IMR-90 (cell line): ENCODE data around the gene KDELR3. TPM values are rescaled to one million over a fixed set of nuclear protein-coding genes. Genes with fewer than 3 reads are reported as not detected.

Source experiments
- ATAC-seq: fragments of 200-7000 bp; cut with Tn5 transposase; 2 replicates; pipeline ENCODE4 v1.9.1; 2020; ENCODE audit warnings: low read depth, mild to moderate bottlenecking, moderate library complexity
- BruUV-seq: library from RNA; stranded (reverse); fragments of 400-500 nt; replicated peaks from 2 replicates; lab custom pipeline; 2021; lab: Mats Ljungman, UMichigan
- CTCF ChIA-PET: fragments of 300-600 bp; formaldehyde crosslinking; extraction: SDS; loops from one replicate; lab custom pipeline; 2021; ENCODE audit warnings: antibody characterized with exemption; lab: Yijun Ruan, JAX
- POLR2A ChIA-PET: fragments of 300-600 bp; sonication (Branson Sonifier 250); formaldehyde crosslinking; loops from one replicate; lab custom pipeline; 2022; ENCODE audit warnings: antibody characterized with exemption; ENCODE audit not compliant: unreplicated experiment; lab: Charles Lee
- DNase-seq: peaks from one replicate; pipeline ENCODE4 v3.0.0; 2013
- H2AFZ ChIP-seq: replicated peaks from 2 replicates; pipeline ENCODE3; 2013; ENCODE audit warnings: low read length, mild to moderate bottlenecking; ENCODE audit not compliant: poor library complexity
- H2AK5ac ChIP-seq: 2 replicates; pipeline ENCODE4 v1.6.1; 2013; ENCODE audit warnings: low read depth, low read length, inconsistent platforms
- H2AK9ac ChIP-seq: replicated peaks from 2 replicates; pipeline ENCODE3; 2013; ENCODE audit warnings: mild to moderate bottlenecking, low read depth, low read length, moderate library complexity; ENCODE audit not compliant: poor library complexity
- H2BK120ac ChIP-seq: 2 replicates; pipeline ENCODE4 v1.6.1; 2013; ENCODE audit warnings: low read depth, low read length, inconsistent platforms
- H2BK15ac ChIP-seq: 3 replicates; pipeline ENCODE4 v1.6.1; 2013; ENCODE audit warnings: low read depth, low read length, inconsistent platforms
- H2BK20ac ChIP-seq: 2 replicates; pipeline ENCODE4 v1.6.1; 2013; ENCODE audit warnings: low read depth, mild to moderate bottlenecking, inconsistent platforms, low read length, moderate library complexity
- H2BK5ac ChIP-seq: 2 replicates; pipeline ENCODE4 v1.6.1; 2013; ENCODE audit warnings: mild to moderate bottlenecking, low read depth, low read length, inconsistent platforms; ENCODE audit not compliant: poor library complexity, severe bottlenecking
- H3K14ac ChIP-seq: replicated peaks from 2 replicates; pipeline ENCODE4 v1.6.1; 2013; ENCODE audit warnings: low read depth, low read length, inconsistent platforms
- H3K18ac ChIP-seq: 2 replicates; pipeline ENCODE4 v1.6.1; 2013; ENCODE audit warnings: low read depth, low read length, control low read depth
- H3K23ac ChIP-seq: 2 replicates; pipeline ENCODE4 v1.6.1; 2013; ENCODE audit warnings: low read depth, low read length, inconsistent platforms
- H3K27ac ChIP-seq: 2 replicates; pipeline ENCODE4 v1.5.1; 2013; ENCODE audit warnings: mild to moderate bottlenecking, control low read depth, low read length; ENCODE audit not compliant: insufficient read depth
- H3K27me3 ChIP-seq: 2 replicates; pipeline ENCODE4 v1.6.1; 2013; ENCODE audit warnings: low read length; ENCODE audit not compliant: control insufficient read depth, insufficient read depth
- H3K36me3 ChIP-seq: 2 replicates; pipeline ENCODE4 v1.6.1; 2013; ENCODE audit warnings: low read length, mixed read lengths; ENCODE audit not compliant: control insufficient read depth, insufficient read depth
- H3K4ac ChIP-seq: 2 replicates; pipeline ENCODE4 v1.6.1; 2013; ENCODE audit warnings: low read depth, low read length, inconsistent platforms
- H3K4me1 ChIP-seq: 2 replicates; pipeline ENCODE4 v1.6.1; 2013; ENCODE audit warnings: low read length, mixed read lengths; ENCODE audit not compliant: control insufficient read depth, insufficient read depth
- H3K4me2 ChIP-seq: 2 replicates; pipeline ENCODE4 v1.6.1; 2013; ENCODE audit warnings: low read depth, mild to moderate bottlenecking, control low read depth, low read length, moderate library complexity
- H3K4me3 ChIP-seq: 2 replicates; pipeline ENCODE4 v1.5.1; 2013; ENCODE audit warnings: low read depth, mild to moderate bottlenecking, control low read depth, low read length, moderate library complexity; ENCODE audit not compliant: insufficient read depth
- H3K56ac ChIP-seq: 2 replicates; pipeline ENCODE4 v1.6.1; 2013; ENCODE audit warnings: low read length, inconsistent platforms; ENCODE audit not compliant: insufficient read depth; ENCODE audit errors: extremely low read depth
- H3K79me1 ChIP-seq, 2 experiments: 2 replicates each; pipeline ENCODE4 v1.6.1; 2013; ENCODE audit warnings: low read length in 2 of 2, inconsistent platforms in 1 of 2, low read depth in 1 of 2
- H3K9ac ChIP-seq: 2 replicates; pipeline ENCODE4 v1.6.1; 2013; ENCODE audit warnings: low read depth, low read length, control low read depth
- H3K9me1 ChIP-seq: 2 replicates; pipeline ENCODE4 v1.6.1; 2013; ENCODE audit warnings: low read length, inconsistent platforms; ENCODE audit not compliant: insufficient read depth
- H3K9me3 ChIP-seq: 2 replicates; pipeline ENCODE4 v1.6.1; 2013; ENCODE audit warnings: low read length; ENCODE audit not compliant: control insufficient read depth, insufficient read depth
- H4K20me1 ChIP-seq: 2 replicates; pipeline ENCODE4 v1.6.1; 2013; ENCODE audit warnings: low read length, inconsistent platforms; ENCODE audit not compliant: insufficient read depth
- H4K5ac ChIP-seq: 2 replicates; pipeline ENCODE4 v1.6.1; 2013; ENCODE audit warnings: mild to moderate bottlenecking, low read depth, low read length, control low read depth
- H4K8ac ChIP-seq, 2 experiments: 2 replicates each; pipeline ENCODE4 v1.6.1; 2013; ENCODE audit warnings: low read depth in 2 of 2, low read length in 2 of 2, control low read depth in 1 of 2, inconsistent platforms in 1 of 2
- H4K91ac ChIP-seq: 2 replicates; pipeline ENCODE4 v1.6.1; 2013; ENCODE audit warnings: low read depth, low read length, inconsistent platforms; ENCODE audit not compliant: insufficient read depth
- CEBPB ChIP-seq: IDR thresholded peaks from 2 replicates; pipeline ENCODE4 v1.6.1; 2012; ENCODE audit warnings: low read depth, low read length, improper control_type of control experiment
- CHD1 ChIP-seq: IDR thresholded peaks from 2 replicates; pipeline ENCODE4 v1.6.1; 2012; ENCODE audit warnings: low read depth, low read length, improper control_type of control experiment
- MAFK ChIP-seq: IDR thresholded peaks from 2 replicates; pipeline ENCODE4 v1.6.1; 2012; ENCODE audit warnings: low read depth, low read length, improper control_type of control experiment
- MAZ ChIP-seq: IDR thresholded peaks from 2 replicates; pipeline ENCODE4 v1.6.1; 2012; ENCODE audit warnings: low read depth, mild to moderate bottlenecking, low read length, improper control_type of control experiment, moderate library complexity, borderline replicate concordance
- NFE2L2 ChIP-seq: fragments of 150-350 bp; IDR thresholded peaks from 2 replicates; pipeline ENCODE4 v1.6.1; 2016; ENCODE audit warnings: low read depth, mild to moderate bottlenecking, low read length
- POLR2A ChIP-seq: IDR thresholded peaks from 2 replicates; pipeline ENCODE4 v1.6.1; 2012; ENCODE audit warnings: mild to moderate bottlenecking, low read depth, low read length
- RAD21 ChIP-seq: IDR thresholded peaks from 2 replicates; pipeline ENCODE4 v1.6.1; 2012; ENCODE audit warnings: low read length, improper control_type of control experiment
- SMC3 ChIP-seq: fragments of 150-350 bp; IDR thresholded peaks from 2 replicates; pipeline ENCODE4 v1.6.1; 2016; ENCODE audit warnings: low read depth, mild to moderate bottlenecking, antibody characterized with exemption, low read length, moderate library complexity
- WGBS, 2 experiments: methylation state at CpG; one replicate each; pipeline versions ENCODE4 v1.1.5 to v1.1.7; 2013; ENCODE audit warnings: missing lambda C conversion rate in 2 of 2; ENCODE audit not compliant: insufficient read length in 1 of 2; ENCODE audit errors: extremely low coverage in 2 of 2; 5-methylcytosine and 5-hydroxymethylcytosine counted together
- dilution Hi-C: fragments of 300-500 bp; cut with HindIII; formaldehyde crosslinking; loops from one replicate; pipeline ENCODE4 v1.14.3; 2018; ENCODE audit warnings: low sequenced_read_pairs; ENCODE audit not compliant: unreplicated experiment
- in situ Hi-C: fragments of 300-500 bp; cut with MboI; formaldehyde crosslinking; loops from 3 replicates; pipeline ENCODE4 v1.14.3; 2019; ENCODE audit warnings: low sequenced_read_pairs, inconsistent platforms, mixed read lengths
- intact Hi-C: fragments of 100-400 bp; cut with micrococcal nuclease; formaldehyde crosslinking; loops from 2 replicates; pipeline ENCODE4 v1.10.0; 2022
- polyA plus RNA-seq, 3 experiments: library from polyadenylated mRNA; depleted of rRNA; stranded (reverse); fragments of >200 nt; gene quantifications; 2 replicates each; pipeline ENCODE4 v1.2.3, GENCODE V29; 2012; ENCODE audit warnings: low replicate concordance in 1 of 3
- total RNA-seq: library from RNA; depleted of rRNA; stranded (reverse); fragments of >200 nt; gene quantifications from 2 replicates; pipeline ENCODE4 v1.2.3, GENCODE V29; 2012
- TF ChIP-seq, protein P1 (sequence below): conservative IDR thresholded peaks from 2 replicates; pipeline ENCODE4 v1.5.1; 2012; ENCODE audit warnings: mild to moderate bottlenecking, low read depth, low read length, improper control_type of control experiment
- TF ChIP-seq, protein P2 (sequence below): fragments of 150-350 bp; IDR thresholded peaks from 2 replicates; pipeline ENCODE4 v1.6.1; 2017; ENCODE audit warnings: mild to moderate bottlenecking, antibody characterized with exemption, low read length, low read depth
- TF ChIP-seq, protein P3 (sequence below): fragments of 150-350 bp; IDR thresholded peaks from 2 replicates; pipeline ENCODE4 v1.6.1; 2016; ENCODE audit warnings: low read depth, mild to moderate bottlenecking, low read length, moderate library complexity, borderline replicate concordance

The KDELR3 gene
- total and polyA plus RNA-seq, 2 of the 4 experiments (the other 2 are of a cell fraction) = 129 to 224 TPM

- Histone ChIP-seq H2BK120ac (no peak overlapping the region), H2BK5ac (no peak overlapping the region), H3K4me3 (no peak overlapping the region), H3K14ac (no peak overlapping the region), H3K4me2 (no peak overlapping the region), H4K91ac (no peak overlapping the region), H3K4me1 (no peaks in the 10 kb centered on the region), H3K4ac (no peak overlapping the region), H3K27me3 (peaks cover 67% of the 10 kb centered on the region), H2BK15ac (no peak overlapping the region), H2AFZ (no peak overlapping the region), H2AK9ac (no peak overlapping the region), H3K9ac (no peak overlapping the region), H3K18ac (no peak overlapping the region), H4K5ac (no peak overlapping the region), H2AK5ac (no peak overlapping the region), H3K9me1 (no peaks in the 10 kb centered on the region), H4K20me1 (no peaks in the 10 kb centered on the region; the same call in 1 of the 2 replicates), H3K27ac (no peak overlapping the region), H3K56ac (no peak overlapping the region), H3K79me1 (no peaks in the 10 kb centered on the region), H2BK20ac (no peak overlapping the region), H3K36me3 (no peaks in the 10 kb centered on the region), H3K9me3 (no peaks in the 10 kb centered on the region), H4K8ac (no peak overlapping the region), H3K23ac (no peak overlapping the region)
- ATAC-seq (no peak), DNase-seq (no peak)
- intact Hi-C loops = no loop called here
- BruUV-seq = no TSS peak
- 94% methylated on average over 7 of the region's 10 CpGs; no CpG with 5 or more reads in 1 of the 2 experiments for WGBS, 2 experiments
- CTCF ChIA-PET = no interaction called here
- in situ Hi-C loops = no loop called here
- TF ChIP-seq, protein P1, sequence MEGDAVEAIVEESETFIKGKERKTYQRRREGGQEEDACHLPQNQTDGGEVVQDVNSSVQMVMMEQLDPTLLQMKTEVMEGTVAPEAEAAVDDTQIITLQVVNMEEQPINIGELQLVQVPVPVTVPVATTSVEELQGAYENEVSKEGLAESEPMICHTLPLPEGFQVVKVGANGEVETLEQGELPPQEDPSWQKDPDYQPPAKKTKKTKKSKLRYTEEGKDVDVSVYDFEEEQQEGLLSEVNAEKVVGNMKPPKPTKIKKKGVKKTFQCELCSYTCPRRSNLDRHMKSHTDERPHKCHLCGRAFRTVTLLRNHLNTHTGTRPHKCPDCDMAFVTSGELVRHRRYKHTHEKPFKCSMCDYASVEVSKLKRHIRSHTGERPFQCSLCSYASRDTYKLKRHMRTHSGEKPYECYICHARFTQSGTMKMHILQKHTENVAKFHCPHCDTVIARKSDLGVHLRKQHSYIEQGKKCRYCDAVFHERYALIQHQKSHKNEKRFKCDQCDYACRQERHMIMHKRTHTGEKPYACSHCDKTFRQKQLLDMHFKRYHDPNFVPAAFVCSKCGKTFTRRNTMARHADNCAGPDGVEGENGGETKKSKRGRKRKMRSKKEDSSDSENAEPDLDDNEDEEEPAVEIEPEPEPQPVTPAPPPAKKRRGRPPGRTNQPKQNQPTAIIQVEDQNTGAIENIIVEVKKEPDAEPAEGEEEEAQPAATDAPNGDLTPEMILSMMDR = no peak
- TF ChIP-seq, protein P2, sequence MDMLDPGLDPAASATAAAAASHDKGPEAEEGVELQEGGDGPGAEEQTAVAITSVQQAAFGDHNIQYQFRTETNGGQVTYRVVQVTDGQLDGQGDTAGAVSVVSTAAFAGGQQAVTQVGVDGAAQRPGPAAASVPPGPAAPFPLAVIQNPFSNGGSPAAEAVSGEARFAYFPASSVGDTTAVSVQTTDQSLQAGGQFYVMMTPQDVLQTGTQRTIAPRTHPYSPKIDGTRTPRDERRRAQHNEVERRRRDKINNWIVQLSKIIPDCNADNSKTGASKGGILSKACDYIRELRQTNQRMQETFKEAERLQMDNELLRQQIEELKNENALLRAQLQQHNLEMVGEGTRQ = no peak
- no peak for TF ChIP-seq CEBPB
- no peak for TF ChIP-seq NFE2L2
- no peak for TF ChIP-seq POLR2A
- TF ChIP-seq, protein P3, sequence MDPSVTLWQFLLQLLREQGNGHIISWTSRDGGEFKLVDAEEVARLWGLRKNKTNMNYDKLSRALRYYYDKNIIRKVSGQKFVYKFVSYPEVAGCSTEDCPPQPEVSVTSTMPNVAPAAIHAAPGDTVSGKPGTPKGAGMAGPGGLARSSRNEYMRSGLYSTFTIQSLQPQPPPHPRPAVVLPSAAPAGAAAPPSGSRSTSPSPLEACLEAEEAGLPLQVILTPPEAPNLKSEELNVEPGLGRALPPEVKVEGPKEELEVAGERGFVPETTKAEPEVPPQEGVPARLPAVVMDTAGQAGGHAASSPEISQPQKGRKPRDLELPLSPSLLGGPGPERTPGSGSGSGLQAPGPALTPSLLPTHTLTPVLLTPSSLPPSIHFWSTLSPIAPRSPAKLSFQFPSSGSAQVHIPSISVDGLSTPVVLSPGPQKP = no peak
- no peak for TF ChIP-seq MAFK
- no peak for TF ChIP-seq MAZ
- TF ChIP-seq SMC3 = no peak
- TF ChIP-seq RAD21 = no peak
- no peak for TF ChIP-seq CHD1
- dilution Hi-C loops = no loop called here
- POLR2A ChIA-PET = no interaction called here
Measured at GRCh38 chr22:38444783-38445182, 23.1 kb upstream of the KDELR3 start.
